LoVo (cell line): ENCODE measurements around the gene FAM217A.
"Not testable (repeated sequence)": the region's sequence is repeated elsewhere in the genome, so short reads cannot be mapped to it uniquely, and the experiment has no call there.

ENCODE experiments used
- DNase-seq: peaks from one replicate; pipeline ENCODE4 v3.0.0-alpha.2; 2016; ENCODE audit warnings: low spot score

The FAM217A gene

GRCh38 chr6:4078691-4079471 is at the start of gene FAM217A:
Gene FAM217A (minus strand): TSS chr6:4079137. CDS start chr6:4077414, 1,723 bp downstream.
- DNase-seq = no peak

GRCh38 chr6:4128072-4128471 is 49.1 kb upstream of the FAM217A start:
- no peak for DNase-seq

GRCh38 chr6:4125933-4126864 is 47.3 kb upstream of the FAM217A start:
- DNase-seq = no peak

DNA sequence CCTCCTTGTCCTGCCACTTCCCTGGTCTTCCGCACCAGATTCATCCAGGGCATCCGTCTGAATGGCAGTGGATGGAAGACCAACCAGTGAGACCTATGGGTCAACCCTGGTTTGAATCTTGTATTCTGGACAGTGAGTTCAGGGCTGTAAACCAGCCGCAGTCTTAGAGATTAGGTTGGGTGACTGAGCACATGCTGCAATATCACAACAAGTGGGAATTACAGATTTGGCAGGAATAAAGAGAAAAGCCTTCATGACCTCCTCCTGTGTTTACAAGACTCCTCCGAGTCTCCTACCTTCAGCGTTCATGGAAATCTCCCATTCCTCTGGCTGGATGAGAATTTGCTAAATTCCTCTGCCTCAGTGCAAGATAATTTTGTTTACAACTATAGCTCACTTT is 46.6 kb upstream of the FAM217A start:
- no peak for DNase-seq

DNA sequence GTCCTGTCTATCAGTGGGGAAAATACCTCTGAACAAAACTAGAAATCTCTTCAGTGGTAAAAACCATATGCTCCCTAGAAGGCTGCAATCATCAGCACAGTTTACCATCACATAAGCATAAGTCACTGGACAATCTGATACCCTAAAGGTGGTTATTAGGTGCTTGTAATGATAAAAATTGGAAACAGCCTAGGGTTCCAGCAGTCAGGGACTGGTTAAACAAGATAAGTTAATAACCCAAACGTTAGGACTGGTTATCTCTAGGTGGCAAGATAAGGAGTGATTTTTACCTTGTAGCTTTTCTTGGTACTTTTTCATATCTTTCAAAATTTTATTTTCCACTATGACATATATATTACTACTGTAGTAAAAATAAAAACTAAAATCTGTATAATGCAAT is 45.4 kb upstream of the FAM217A start:
- DNase-seq = no peak

DNA sequence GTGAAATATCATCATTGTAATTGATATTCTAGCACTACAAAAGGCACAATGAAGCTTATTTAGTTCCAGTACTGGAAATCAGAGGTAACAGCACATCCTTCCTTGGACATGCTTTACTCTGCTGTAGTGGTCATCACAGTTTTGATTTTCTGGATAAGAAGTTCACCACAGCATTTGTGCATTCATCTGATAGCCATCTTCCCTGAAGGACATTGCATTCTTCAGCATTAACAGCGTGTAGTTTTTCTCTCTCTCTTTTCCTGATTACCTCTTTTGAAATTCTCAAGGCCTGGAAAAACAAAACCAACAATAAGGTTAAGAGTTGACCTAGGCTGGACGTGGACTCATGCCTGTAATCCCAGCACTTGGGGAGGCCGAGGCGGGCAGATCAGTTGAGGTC is 36.8 kb upstream of the FAM217A start:
- DNase-seq = no peak

DNA sequence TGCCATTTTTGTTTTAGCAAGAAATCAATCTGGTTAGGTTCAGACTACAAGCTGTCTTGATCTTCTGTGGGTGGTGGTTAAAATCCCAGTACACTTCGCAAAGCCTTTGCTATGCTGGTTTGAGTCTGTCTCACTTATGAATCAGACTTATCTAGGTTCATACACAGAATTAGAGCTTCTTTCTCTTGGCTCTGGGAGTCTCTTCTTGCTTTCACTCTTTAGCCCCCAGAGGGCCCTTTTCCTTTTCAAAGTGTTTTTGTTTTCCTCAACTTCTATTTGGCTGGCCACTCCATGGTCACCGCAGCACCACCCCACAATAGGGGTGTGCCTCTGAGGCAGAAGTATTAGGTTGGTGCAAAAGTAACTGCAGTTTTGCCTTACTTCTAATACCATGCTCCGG is 35.2 kb upstream of the FAM217A start:
- no peak for DNase-seq

- no peak for DNase-seq
Observed at GRCh38 chr6:4113649-4114048, 34.7 kb upstream of the FAM217A start.

GRCh38 chr6:4112366-4112765 is 33.4 kb upstream of the FAM217A start:
- DNase-seq = no peak

DNA sequence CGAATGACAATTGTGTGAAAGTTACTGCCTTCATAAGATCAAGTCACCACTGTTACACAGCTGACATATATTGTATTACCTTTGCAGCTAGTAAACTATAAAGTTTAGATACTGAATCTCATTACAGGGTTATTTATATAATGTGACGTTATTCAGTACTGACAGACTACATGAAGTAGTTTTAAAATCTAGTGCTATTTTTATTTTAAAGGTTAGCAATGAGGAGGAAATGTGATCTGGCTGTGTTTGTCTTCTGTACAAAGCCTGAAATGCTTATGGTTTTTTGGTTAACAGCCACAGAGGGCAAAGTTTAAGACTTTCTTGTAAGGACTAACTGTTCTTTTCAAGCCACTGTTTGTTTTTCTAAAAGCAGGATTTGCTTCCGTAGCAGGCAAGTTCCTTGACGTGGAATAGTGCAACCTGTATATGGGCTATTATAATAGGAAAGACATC is 30.5 kb upstream of the FAM217A start:
- DNase-seq = not testable (repeated sequence)

GRCh38 chr6:4108561-4109093 is 29.7 kb upstream of the FAM217A start:
- no peak for DNase-seq

GRCh38 chr6:4107873-4108272 is 28.9 kb upstream of the FAM217A start:
- no peak for DNase-seq

DNA sequence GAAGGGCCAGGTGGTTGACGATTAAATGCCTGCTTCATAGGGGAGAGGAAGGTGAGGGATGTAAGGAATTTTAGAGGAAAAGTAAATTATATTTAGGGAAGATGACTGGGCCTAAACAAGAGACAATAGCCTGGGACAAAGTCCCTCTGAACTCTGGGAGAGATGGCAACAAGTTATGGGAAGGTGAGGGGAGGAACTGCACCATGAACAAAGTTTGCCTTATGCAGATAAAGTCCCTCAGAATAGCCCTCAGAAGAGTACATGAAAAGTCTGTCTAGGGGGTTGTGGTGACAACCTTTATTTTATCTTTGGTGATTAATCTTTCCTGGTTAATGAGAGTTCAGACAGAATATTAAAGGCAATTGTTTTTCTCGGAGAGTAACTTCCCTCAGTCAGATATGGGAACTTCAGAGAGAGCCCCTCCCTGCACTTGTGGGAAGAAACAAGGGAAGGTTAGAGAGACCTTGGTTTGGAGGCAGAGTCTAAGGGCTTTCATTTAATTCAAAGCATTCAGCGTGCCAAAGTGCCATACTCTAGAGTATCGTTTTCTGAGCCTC is 27.1 kb upstream of the FAM217A start:
- no peak for DNase-seq

DNA sequence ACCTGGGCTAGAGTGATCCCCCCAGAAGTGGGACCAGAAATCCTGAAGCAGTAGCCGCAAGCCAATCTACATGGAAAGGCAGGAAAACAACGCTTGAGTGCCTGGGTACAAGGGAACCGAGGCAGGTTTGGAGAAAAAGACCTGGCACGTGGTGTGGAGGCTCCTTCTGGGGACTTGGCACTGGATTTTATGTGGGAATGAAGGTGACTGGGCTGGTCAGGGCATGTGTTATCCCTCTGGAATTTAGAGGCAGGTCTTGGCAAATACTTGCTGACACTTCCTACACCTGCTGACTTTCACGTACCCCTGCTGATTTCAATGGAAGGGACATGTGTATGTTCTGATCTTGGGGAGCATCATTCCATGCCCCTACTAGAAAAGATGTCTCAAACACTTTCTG is 25.0 kb upstream of the FAM217A start:
- peak; percentile 57 for DNase-seq

DNA sequence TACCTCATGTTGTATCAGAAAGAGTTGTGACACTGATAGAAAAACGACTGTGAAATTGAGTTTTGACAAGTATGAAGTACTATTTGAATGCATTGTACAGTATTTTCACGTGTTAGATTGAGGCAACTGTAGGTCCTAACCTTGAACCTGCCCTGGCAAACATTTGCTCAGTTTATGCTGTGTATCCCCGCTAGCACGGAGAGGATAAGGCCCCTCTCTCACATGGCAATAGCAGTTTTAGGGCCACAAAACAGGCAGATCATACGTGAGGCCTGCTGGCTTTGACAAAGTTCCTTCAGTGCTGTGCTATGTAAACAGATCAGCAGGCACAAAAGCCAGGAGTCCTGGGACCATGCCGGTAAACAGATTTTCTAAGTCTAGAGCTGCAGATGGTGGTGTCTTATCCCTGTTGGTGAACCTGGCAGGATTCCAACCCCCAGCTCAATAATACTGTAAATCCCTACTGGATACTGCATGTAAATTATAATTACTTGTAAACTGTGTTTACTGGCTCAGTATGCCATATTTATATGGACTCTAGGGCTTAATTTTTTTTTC is 23.8 kb upstream of the FAM217A start:
- DNase-seq = no peak

- no peak for DNase-seq
Observed at GRCh38 chr6:4101298-4101697, 22.4 kb upstream of the FAM217A start.

GRCh38 chr6:4100655-4101054 is 21.7 kb upstream of the FAM217A start:
- no peak for DNase-seq

- no peak for DNase-seq
Observed at GRCh38 chr6:4093288-4093687, 14.4 kb upstream of the FAM217A start.

- DNase-seq = no peak
Observed at GRCh38 chr6:4091941-4092340, 13.0 kb upstream of the FAM217A start.

GRCh38 chr6:4090043-4090442 is 11.1 kb upstream of the FAM217A start:
- not testable (repeated sequence) for DNase-seq

- DNase-seq = no peak
Observed at GRCh38 chr6:4088704-4089103, 9.8 kb upstream of the FAM217A start.

- DNase-seq = no peak
Observed at GRCh38 chr6:4085332-4085700, 6.4 kb upstream of the FAM217A start.
